Stimulated activated naive B cell treated with anti-CD40 and anti-IgM and Interleukin-4, amounts not matched to agents 10 μg/mL and 1 μg/mL and 100 μg/mL, for 72 hours (primary cell): ENCODE results near the gene RSPH4A.
"Not testable (repeated sequence)": the region's sequence is repeated elsewhere in the genome, so short reads cannot be mapped to it uniquely, and the experiment has no call there.

ENCODE experiments used
- ATAC-seq, 2 donors: fragments of 150-1000 bp; cut with Tn5 transposase; replicated peaks; 2 replicates each; pipeline ENCODE4 v1.10.0; 2021; ENCODE audit warnings: moderate library complexity in 1 of 2
- DNase-seq: peaks from one replicate; pipeline ENCODE4 v3.0.0; 2021
- H3K27ac Mint-ChIP-seq: one replicate; pipeline ENCODE4 v1.8.0; 2022; ENCODE audit warnings: mild to moderate bottlenecking, mixed read lengths
- H3K27me3 Mint-ChIP-seq, 2 donors: one replicate each; pipeline ENCODE4 v1.8.0; 2022; ENCODE audit warnings: mixed read lengths in 2 of 2
- H3K36me3 Mint-ChIP-seq, 2 donors: one replicate each; pipeline ENCODE4 v1.8.0; 2022; ENCODE audit warnings: mixed read lengths in 2 of 2, mild to moderate bottlenecking in 1 of 2
- H3K4me1 Mint-ChIP-seq, 2 donors: one replicate each; pipeline ENCODE4 v1.8.0; 2022; ENCODE audit warnings: mixed read lengths in 2 of 2, mild to moderate bottlenecking in 1 of 2
- H3K4me3 Mint-ChIP-seq, 2 donors: one replicate each; pipeline ENCODE4 v1.8.0; 2022; ENCODE audit warnings: mild to moderate bottlenecking in 2 of 2, mixed read lengths in 2 of 2, moderate library complexity in 1 of 2
- H3K9me3 Mint-ChIP-seq, 2 donors: one replicate each; pipeline ENCODE4 v1.8.0; 2022; ENCODE audit warnings: mixed read lengths in 2 of 2, mild to moderate bottlenecking in 1 of 2

RSPH4A gene

GRCh38 chr6:116662202-116662601 lies 45.9 kb downstream of the RSPH4A start:
- no peaks in the 10 kb centered on the region for H3K27me3 Mint-ChIP-seq
- no peak overlapping the region for H3K4me3 Mint-ChIP-seq
- no peak overlapping the region for H3K27ac Mint-ChIP-seq
- H3K36me3 Mint-ChIP-seq, result peaks cover 36 to 48% of the 10 kb centered on the region in 2 donors
- no peaks in the 10 kb centered on the region for H3K9me3 Mint-ChIP-seq
- ATAC-seq (no peak), DNase-seq (no peak)
- peaks cover 34 to 44% of the 10 kb centered on the region in 2 donors for H3K4me1 Mint-ChIP-seq

- ATAC-seq (no peak), DNase-seq (no peak)
- Mint-ChIP-seq H3K4me1 (peaks cover 36 to 48% of the 10 kb centered on the region in 2 donors), H3K36me3 (peaks cover 33 to 48% of the 10 kb centered on the region in 2 donors), H3K27ac (no peak overlapping the region), H3K9me3 (no peaks in the 10 kb centered on the region), H3K27me3 (no peaks in the 10 kb centered on the region), H3K4me3 (no peak overlapping the region)
These were observed 47.0 kb downstream of the RSPH4A start for GRCh38 chr6:116663308-116663707.

- peaks cover 32 to 44% of the 10 kb centered on the region in 2 donors for H3K36me3 Mint-ChIP-seq
- H3K9me3 Mint-ChIP-seq, H3K27ac Mint-ChIP-seq, H3K27me3 Mint-ChIP-seq, DNase-seq, ATAC-seq: not testable (repeated sequence)
- H3K4me1 Mint-ChIP-seq, result peaks cover 35 to 48% of the 10 kb centered on the region in 2 donors
- H3K4me3 Mint-ChIP-seq, result peak overlapping the region in 1 of 2 donors; percentile 23
These were observed 47.9 kb downstream of the RSPH4A start for GRCh38 chr6:116664169-116664568.

GRCh38 chr6:116665464-116665863 lies 49.2 kb downstream of the RSPH4A start:
- no peak overlapping the region for H3K27ac Mint-ChIP-seq

GRCh38 chr6:116666869-116667268 lies 50.6 kb downstream of the RSPH4A start:
- Mint-ChIP-seq H3K4me3 (peak overlapping the region; percentile 66 to 70), H3K27ac (peak overlapping the region; percentile 39), H3K36me3 (peaks cover 23 to 30% of the 10 kb centered on the region in 2 donors), H3K4me1 (peaks cover 29 to 43% of the 10 kb centered on the region in 2 donors), H3K27me3 (peaks cover 4 to 8% of the 10 kb centered on the region in 2 donors), H3K9me3 (no peaks in the 10 kb centered on the region)
- DNase-seq, result no peak
- no peak for ATAC-seq

More at GRCh38 chr6:116665464-116665863, 49.2 kb downstream of the RSPH4A start:
- H3K4me3 Mint-ChIP-seq, result peak overlapping the region; percentile 64 to 74
- no peak for ATAC-seq
- no peaks in the 10 kb centered on the region for H3K9me3 Mint-ChIP-seq
- H3K36me3 Mint-ChIP-seq, result peaks cover 30 to 37% of the 10 kb centered on the region in 2 donors
- H3K27me3 Mint-ChIP-seq, result peaks cover 2 to 3% of the 10 kb centered on the region in 2 donors
- no peak for DNase-seq
- H3K4me1 Mint-ChIP-seq, result peaks cover 35 to 48% of the 10 kb centered on the region in 2 donors

GRCh38 chr6:116667623-116668022 lies 51.3 kb downstream of the RSPH4A start:
- Mint-ChIP-seq H3K27me3 (peaks cover 4 to 16% of the 10 kb centered on the region in 2 donors), H3K9me3 (no peaks in the 10 kb centered on the region), H3K4me1 (peaks cover 23 to 35% of the 10 kb centered on the region in 2 donors), H3K27ac (peak overlapping the region; percentile 99), H3K4me3 (peak overlapping the region; percentile 98 to 99), H3K36me3 (peaks cover 18 to 24% of the 10 kb centered on the region in 2 donors)
- ATAC-seq, result peak; percentile 76 to 80
- DNase-seq, result peak; percentile 33

- Mint-ChIP-seq H3K36me3 (no peaks in the 10 kb centered on the region), H3K27me3 (peaks cover 4 to 20% of the 10 kb centered on the region in 2 donors), H3K27ac (no peak overlapping the region), H3K4me1 (peaks cover 2 to 3% of the 10 kb centered on the region in 2 donors), H3K4me3 (no peak overlapping the region), H3K9me3 (no peaks in the 10 kb centered on the region)
- no peak for ATAC-seq
- DNase-seq, result no peak
These were observed 56.0 kb downstream of the RSPH4A start for GRCh38 chr6:116672306-116672705.

GRCh38 chr6:116676021-116676420 lies 59.7 kb downstream of the RSPH4A start:
- no peak overlapping the region for H3K4me3 Mint-ChIP-seq
- peaks cover 5 to 8% of the 10 kb centered on the region in 2 donors for H3K4me1 Mint-ChIP-seq
- DNase-seq (no peak), ATAC-seq (no peak)
- H3K27me3 Mint-ChIP-seq, result peaks cover 0 to 14% of the 10 kb centered on the region in 2 donors
- H3K36me3 Mint-ChIP-seq, result no peaks in the 10 kb centered on the region
- H3K9me3 Mint-ChIP-seq, result no peaks in the 10 kb centered on the region
- no peak overlapping the region for H3K27ac Mint-ChIP-seq

- peak; percentile 92 for DNase-seq
- Mint-ChIP-seq H3K27me3 (no peaks in the 10 kb centered on the region), H3K36me3 (peaks cover 15 to 18% of the 10 kb centered on the region in 2 donors), H3K4me3 (peak within 1 kb of the TSS; percentile 97), H3K27ac (peak within 1 kb of the TSS; percentile 99), H3K4me1 (peaks cover 14 to 23% of the 10 kb centered on the region in 2 donors), H3K9me3 (peaks cover 0 to 3% of the 10 kb centered on the region in 2 donors)
- ATAC-seq, result peak; percentile 93
These were observed 64.8 kb downstream of the RSPH4A start, which contains the start of gene KPNA5 for GRCh38 chr6:116680880-116681672. KPNA5 (plus strand) TSS chr6:116681211; CDS start chr6:116681335, 124 bp downstream.

- peak overlapping the region; percentile 97 for H3K4me3 Mint-ChIP-seq
- peak; percentile 28 for DNase-seq
- H3K4me1 Mint-ChIP-seq, result peaks cover 25 to 36% of the 10 kb centered on the region in 2 donors
- peak overlapping the region; percentile 81 for H3K27ac Mint-ChIP-seq
- peaks cover 0 to 3% of the 10 kb centered on the region in 2 donors for H3K9me3 Mint-ChIP-seq
- peak; percentile 47 to 54 for ATAC-seq
- H3K36me3 Mint-ChIP-seq, result peaks cover 21 to 25% of the 10 kb centered on the region in 2 donors
- H3K27me3 Mint-ChIP-seq, result no peaks in the 10 kb centered on the region
These were observed 66.0 kb downstream of the RSPH4A start for GRCh38 chr6:116682334-116682712.
